ENCODE results near the gene ME3.

- TF ChIP-seq EZH2phosphoT487 (IDR thresholded peaks at IDR 0.05; ENCODE audit: insufficient read depth, low read depth) (no peak), EZH2 (IDR thresholded peaks at IDR 0.05; ENCODE audit: insufficient read depth, poor library complexity, severe bottlenecking) (no peak)
Measured at GRCh38 chr11:86576946-86577624, 95.3 kb downstream of the ME3 start.

All from GM23248 (cell line).